Smooth muscle cell (in vitro differentiated cells): Measurements from ENCODE around the gene COL23A1. TPM values are rescaled to one million over a fixed set of nuclear protein-coding genes. Genes with fewer than 3 reads are reported as not detected.

ENCODE experiments used
- DNase-seq: peaks from one replicate; lab custom pipeline; 2025; ENCODE audit not compliant: unreplicated experiment; lab: John Stamatoyannopoulos, UW
- H2AFZ ChIP-seq: fragments of 200-600 bp; sonication (generic); 2 replicates; pipeline ENCODE4 v1.6.0; 2016; ENCODE audit warnings: antibody characterized with exemption, low read depth, mild to moderate bottlenecking
- H3F3A ChIP-seq: fragments of 200-600 bp; sonication (generic); 2 replicates; pipeline ENCODE4 v1.6.0; 2017; ENCODE audit warnings: antibody characterized with exemption, low read depth
- H3K27ac ChIP-seq: fragments of 200-600 bp; sonication (generic); 2 replicates; pipeline ENCODE4 v1.5.1; 2016; ENCODE audit warnings: low read depth, mild to moderate bottlenecking
- H3K27me3 ChIP-seq: fragments of 200-600 bp; sonication (generic); 2 replicates; pipeline ENCODE4 v1.6.1; 2016; ENCODE audit warnings: low read depth, mild to moderate bottlenecking
- H3K36me3 ChIP-seq: fragments of 200-600 bp; sonication (generic); 2 replicates; pipeline ENCODE4 v1.5.1; 2016; ENCODE audit warnings: low read depth
- H3K4me1 ChIP-seq: fragments of 200-600 bp; sonication (generic); 2 replicates; pipeline ENCODE4 v1.5.1; 2016; ENCODE audit warnings: low read depth
- H3K4me2 ChIP-seq: fragments of 200-600 bp; sonication (generic); 2 replicates; pipeline ENCODE4 v1.6.0; 2016; ENCODE audit warnings: mild to moderate bottlenecking
- H3K4me3 ChIP-seq: fragments of 200-600 bp; sonication (generic); 2 replicates; pipeline ENCODE4 v1.5.1; 2016; ENCODE audit warnings: mild to moderate bottlenecking
- H3K79me2 ChIP-seq: fragments of 200-600 bp; sonication (generic); 2 replicates; pipeline ENCODE4 v1.6.0; 2016; ENCODE audit warnings: low read depth, mild to moderate bottlenecking
- H3K9ac ChIP-seq: fragments of 200-600 bp; sonication (generic); 2 replicates; pipeline ENCODE4 v1.6.0; 2016; ENCODE audit warnings: low read depth
- H3K9me3 ChIP-seq: fragments of 200-600 bp; sonication (generic); replicated peaks from 2 replicates; pipeline ENCODE4 v1.5.1; 2016; ENCODE audit warnings: low read depth
- H4K20me1 ChIP-seq: fragments of 200-600 bp; sonication (generic); 2 replicates; pipeline ENCODE4 v1.6.0; 2016; ENCODE audit warnings: low read depth
- WGBS: methylation state at CpG from one replicate; pipeline ENCODE4 v1.1.7; 2016; ENCODE audit warnings: low lambda C conversion rate; 5-methylcytosine and 5-hydroxymethylcytosine counted together
- polyA plus RNA-seq: library from polyadenylated mRNA; unstranded; fragments of >200 nt; fragmentation: Nextera tagmentation; extraction: Ambion mirVana; gene quantifications from 2 replicates; pipeline ENCODE4 v1.2.1, GENCODE V29; 2016
- total RNA-seq: library from RNA; depleted of rRNA; stranded (reverse); fragments of >200 nt; gene quantifications from 2 replicates; pipeline ENCODE4 v1.2.3, GENCODE V29; 2014
- TF ChIP-seq, protein P1 (sequence below): fragments of 200-600 bp; sonication (generic); IDR thresholded peaks from 2 replicates; pipeline ENCODE4 v1.5.1; 2017; ENCODE audit warnings: borderline replicate concordance, mild to moderate bottlenecking, antibody characterized with exemption; ENCODE audit not compliant: insufficient read depth, poor library complexity, severe bottlenecking

COL23A1 gene
- total and polyA plus RNA-seq, 2 experiments from 2014 or later: 5.3 to 27.4 TPM

DNA sequence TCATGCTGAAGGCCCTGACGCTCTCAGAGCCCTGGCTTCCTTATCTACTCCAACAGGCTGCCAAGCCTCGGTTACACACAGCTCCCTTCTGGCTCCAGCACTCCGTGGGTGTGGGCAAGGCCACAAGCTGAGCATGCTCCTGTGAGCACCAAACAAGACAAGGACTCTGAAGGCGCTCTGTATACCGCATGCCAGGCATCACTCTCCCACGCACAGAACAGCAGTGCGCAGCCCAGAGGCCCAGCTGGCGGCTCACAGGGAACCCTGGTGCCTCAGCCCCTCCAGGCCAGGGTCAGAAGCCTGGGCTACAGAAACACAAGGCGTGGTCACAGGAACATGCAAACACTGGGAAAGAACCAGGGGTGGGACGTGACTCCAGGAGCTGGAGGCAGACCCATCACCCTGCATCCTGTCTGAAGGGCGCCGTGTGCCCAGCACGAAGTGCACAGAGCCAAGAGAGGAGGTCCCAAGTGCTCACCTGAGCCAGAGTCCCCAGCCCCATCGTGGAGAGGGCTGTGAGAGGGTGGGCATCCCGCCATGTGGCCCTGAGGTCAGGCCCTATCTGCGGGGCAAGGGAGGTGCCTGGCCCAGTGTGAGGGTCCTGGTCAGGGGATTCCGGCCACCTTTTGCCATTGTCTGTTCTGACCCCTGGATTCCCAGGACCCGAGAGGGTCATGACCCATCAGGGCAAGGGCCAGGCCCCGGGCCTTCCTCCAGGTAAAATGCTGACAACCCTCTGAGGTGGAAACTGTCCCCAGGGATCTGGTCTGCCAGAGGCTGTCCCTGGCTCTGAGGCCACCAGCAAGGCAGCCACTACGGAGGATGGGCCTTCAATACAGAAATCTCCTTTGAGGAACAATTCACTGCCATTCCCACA lies 54.7 kb downstream of the COL23A1 start:
- H3K9ac ChIP-seq: no peak overlapping the region
- TF ChIP-seq, protein P1, sequence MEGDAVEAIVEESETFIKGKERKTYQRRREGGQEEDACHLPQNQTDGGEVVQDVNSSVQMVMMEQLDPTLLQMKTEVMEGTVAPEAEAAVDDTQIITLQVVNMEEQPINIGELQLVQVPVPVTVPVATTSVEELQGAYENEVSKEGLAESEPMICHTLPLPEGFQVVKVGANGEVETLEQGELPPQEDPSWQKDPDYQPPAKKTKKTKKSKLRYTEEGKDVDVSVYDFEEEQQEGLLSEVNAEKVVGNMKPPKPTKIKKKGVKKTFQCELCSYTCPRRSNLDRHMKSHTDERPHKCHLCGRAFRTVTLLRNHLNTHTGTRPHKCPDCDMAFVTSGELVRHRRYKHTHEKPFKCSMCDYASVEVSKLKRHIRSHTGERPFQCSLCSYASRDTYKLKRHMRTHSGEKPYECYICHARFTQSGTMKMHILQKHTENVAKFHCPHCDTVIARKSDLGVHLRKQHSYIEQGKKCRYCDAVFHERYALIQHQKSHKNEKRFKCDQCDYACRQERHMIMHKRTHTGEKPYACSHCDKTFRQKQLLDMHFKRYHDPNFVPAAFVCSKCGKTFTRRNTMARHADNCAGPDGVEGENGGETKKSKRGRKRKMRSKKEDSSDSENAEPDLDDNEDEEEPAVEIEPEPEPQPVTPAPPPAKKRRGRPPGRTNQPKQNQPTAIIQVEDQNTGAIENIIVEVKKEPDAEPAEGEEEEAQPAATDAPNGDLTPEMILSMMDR: no peak
- peaks cover 5% of the 10 kb centered on the region for H3F3A ChIP-seq
- no peaks in the 10 kb centered on the region for H3K79me2 ChIP-seq
- no peaks in the 10 kb centered on the region for H4K20me1 ChIP-seq
- no peaks in the 10 kb centered on the region for H3K9me3 ChIP-seq
- no peaks in the 10 kb centered on the region for H3K36me3 ChIP-seq
- peak; percentile 45 for DNase-seq
- H3K4me3 ChIP-seq: no peak overlapping the region
- no peaks in the 10 kb centered on the region for H3K4me1 ChIP-seq
- peak overlapping the region; percentile 60 for H3K27ac ChIP-seq
- H3K27me3 ChIP-seq: no peaks in the 10 kb centered on the region
- H3K4me2 ChIP-seq: no peak overlapping the region
- no peak overlapping the region for H2AFZ ChIP-seq
- WGBS: 58% methylated on average over 20 of the region's 20 CpGs

DNA sequence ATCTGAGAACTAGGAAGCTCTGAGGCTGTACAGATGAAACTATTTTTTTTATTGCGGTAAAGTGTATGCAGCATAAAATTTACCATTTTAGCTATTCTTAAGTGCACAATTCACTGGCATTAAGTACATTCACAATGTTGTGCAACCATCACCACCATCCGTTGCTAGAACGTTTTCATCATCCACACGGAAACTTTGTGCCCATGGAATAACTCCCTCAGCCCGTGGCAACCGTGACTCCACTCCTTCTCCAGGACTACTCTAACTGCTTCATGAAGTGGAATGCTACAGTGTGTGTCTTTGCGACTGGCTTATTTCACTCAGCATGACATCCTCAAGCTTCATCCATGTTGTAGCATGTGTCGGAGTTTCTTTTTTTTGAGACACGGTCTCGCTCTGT lies 57.1 kb downstream of the COL23A1 start:
- TF ChIP-seq, protein P1: no peak
- H3K4me3 ChIP-seq: no peak overlapping the region
- WGBS: 75% methylated on average over 10 of the region's 10 CpGs
- no peak for DNase-seq
- no peaks in the 10 kb centered on the region for H3K4me1 ChIP-seq
- H3K9ac ChIP-seq: no peak overlapping the region
- H4K20me1 ChIP-seq: no peaks in the 10 kb centered on the region
- H3K9me3 ChIP-seq: no peaks in the 10 kb centered on the region
- H3K27ac ChIP-seq: no peak overlapping the region
- H3K27me3 ChIP-seq: no peaks in the 10 kb centered on the region
- H3K4me2 ChIP-seq: no peak overlapping the region
- H3K36me3 ChIP-seq: no peaks in the 10 kb centered on the region
- H3F3A ChIP-seq: no peaks in the 10 kb centered on the region
- H2AFZ ChIP-seq: no peak overlapping the region
- H3K79me2 ChIP-seq: no peaks in the 10 kb centered on the region

DNA sequence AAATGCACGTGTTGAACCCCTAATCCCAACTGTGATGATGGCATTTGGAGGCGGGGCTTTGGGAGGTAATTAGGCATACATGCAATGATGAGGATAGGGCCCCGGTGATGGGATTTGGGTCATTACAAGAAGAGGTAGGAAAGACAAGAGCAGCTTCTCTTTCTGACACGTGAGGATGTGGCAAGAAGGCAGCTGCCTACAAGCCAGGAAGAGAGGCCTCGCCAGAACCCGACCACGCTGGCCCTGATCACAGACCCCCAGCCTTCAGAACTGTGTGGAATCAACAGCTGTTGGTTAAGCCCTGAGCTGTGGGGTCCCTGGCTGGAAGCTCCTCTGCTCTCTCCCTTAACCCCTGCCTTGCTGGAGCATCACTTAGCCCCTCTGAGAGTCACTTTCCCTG lies 57.5 kb downstream of the COL23A1 start:
- Histone ChIP-seq H2AFZ (no peak overlapping the region), H3K4me2 (no peak overlapping the region), H3K27ac (no peak overlapping the region), H4K20me1 (no peaks in the 10 kb centered on the region), H3K27me3 (no peaks in the 10 kb centered on the region), H3K4me3 (no peak overlapping the region), H3K36me3 (no peaks in the 10 kb centered on the region), H3K4me1 (no peaks in the 10 kb centered on the region), H3K9me3 (no peaks in the 10 kb centered on the region), H3K9ac (no peak overlapping the region), H3F3A (no peaks in the 10 kb centered on the region), H3K79me2 (no peaks in the 10 kb centered on the region)
- DNase-seq: no peak
- TF ChIP-seq, protein P1: no peak
- 56% methylated on average over 7 of the region's 7 CpGs for WGBS

DNA sequence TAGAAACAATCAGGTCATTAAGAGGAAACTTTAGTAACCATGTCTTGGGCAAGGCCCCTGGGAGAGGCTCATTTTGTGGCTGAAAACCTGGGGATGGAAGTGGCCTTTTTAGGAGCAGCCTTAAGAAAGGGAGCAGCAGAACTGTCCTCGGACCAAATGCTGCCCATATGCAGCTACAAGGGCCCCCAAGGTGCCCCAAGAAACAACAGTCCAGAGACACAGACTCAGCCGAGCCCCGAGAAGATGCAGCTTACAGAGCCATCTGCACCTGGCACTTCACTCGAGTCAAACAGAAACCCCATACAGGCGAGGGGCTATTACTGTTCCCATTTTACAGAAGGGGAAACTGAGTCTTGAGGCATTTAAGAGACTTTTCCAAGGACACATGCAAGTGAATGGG lies 58.0 kb downstream of the COL23A1 start:
- no peaks in the 10 kb centered on the region for H3K79me2 ChIP-seq
- no peaks in the 10 kb centered on the region for H3K27me3 ChIP-seq
- no peak overlapping the region for H3K4me2 ChIP-seq
- no peaks in the 10 kb centered on the region for H3K4me1 ChIP-seq
- no peak overlapping the region for H3K9ac ChIP-seq
- no peaks in the 10 kb centered on the region for H3K9me3 ChIP-seq
- H3F3A ChIP-seq: no peaks in the 10 kb centered on the region
- no peak overlapping the region for H2AFZ ChIP-seq
- TF ChIP-seq, protein P1: no peak
- H3K4me3 ChIP-seq: no peak overlapping the region
- H3K36me3 ChIP-seq: no peaks in the 10 kb centered on the region
- no peak overlapping the region for H3K27ac ChIP-seq
- DNase-seq: no peak
- 96% methylated on average over 5 of the region's 5 CpGs for WGBS
- H4K20me1 ChIP-seq: no peaks in the 10 kb centered on the region
